ENCODE measurements around the gene L3MBTL1. TPM values are rescaled to one million over a fixed set of nuclear protein-coding genes. Genes with fewer than 3 reads are reported as not detected.
A peak's percentile ranks its signal among the peaks of the same experiment; 100 is the strongest.

Gene L3MBTL1
- polyA plus RNA-seq, 3 donors: 13.0 to 29.9 (median 13.3) TPM

GRCh38 chr20:43545837-43546578 lies 38.5 kb downstream of the L3MBTL1 start:
- no peak for DNase-seq (ENCODE audit: extremely low read depth in 1 of 11, low read depth in 9 of 11, low spot score in 4 of 11)

GRCh38 chr20:43548273-43548880 lies 40.9 kb downstream of the L3MBTL1 start:
- no peak for DNase-seq (ENCODE audit: extremely low read depth in 1 of 11, low read depth in 9 of 11, low spot score in 4 of 11)

GRCh38 chr20:43549416-43550065 lies 42.0 kb downstream of the L3MBTL1 start:
- DNase-seq (ENCODE audit: extremely low read depth in 1 of 11, low read depth in 9 of 11, low spot score in 4 of 11): peak in 1 of 11 donors; percentile 8

GRCh38 chr20:43550456-43550855 lies 43.0 kb downstream of the L3MBTL1 start:
- no peak for DNase-seq (ENCODE audit: extremely low read depth in 1 of 11, low read depth in 9 of 11, low spot score in 4 of 11)

GRCh38 chr20:43554369-43554768 lies 46.9 kb downstream of the L3MBTL1 start:
- DNase-seq (ENCODE audit: extremely low read depth in 1 of 11, low read depth in 9 of 11, low spot score in 4 of 11): no peak

GRCh38 chr20:43558412-43559146 lies 51.1 kb downstream of the L3MBTL1 start, which contains the start of gene SGK2:
Gene SGK2, plus strand, starts transcription at chr20:43559027. Its CDS starts 7,469 bp downstream, at chr20:43566496.
- DNase-seq (ENCODE audit: extremely low read depth in 1 of 11, low read depth in 9 of 11, low spot score in 4 of 11): peak; percentile 42 to 79 (median 60)

- no peak for DNase-seq (ENCODE audit: extremely low read depth in 1 of 11, low read depth in 9 of 11, low spot score in 4 of 11)
These were observed 51.9 kb downstream of the L3MBTL1 start for GRCh38 chr20:43559147-43559987.

GRCh38 chr20:43560974-43561373 lies 53.5 kb downstream of the L3MBTL1 start:
- no peak for DNase-seq (ENCODE audit: extremely low read depth in 1 of 11, low read depth in 9 of 11, low spot score in 4 of 11)

- no peak for DNase-seq (ENCODE audit: extremely low read depth in 1 of 11, low read depth in 9 of 11, low spot score in 4 of 11)
These were observed 55.9 kb downstream of the L3MBTL1 start for GRCh38 chr20:43563429-43563828.

GRCh38 chr20:43563991-43564390 lies 56.5 kb downstream of the L3MBTL1 start:
- no peak for DNase-seq (ENCODE audit: extremely low read depth in 1 of 11, low read depth in 9 of 11, low spot score in 4 of 11)

- no peak for DNase-seq (ENCODE audit: extremely low read depth in 1 of 11, low read depth in 9 of 11, low spot score in 4 of 11)
These were observed 57.0 kb downstream of the L3MBTL1 start for GRCh38 chr20:43564455-43564854.

- DNase-seq (ENCODE audit: extremely low read depth in 1 of 11, low read depth in 9 of 11, low spot score in 4 of 11): no peak
These were observed 57.7 kb downstream of the L3MBTL1 start for GRCh38 chr20:43564993-43565757.

GRCh38 chr20:43565758-43566104 lies 58.2 kb downstream of the L3MBTL1 start:
- no peak for DNase-seq (ENCODE audit: extremely low read depth in 1 of 11, low read depth in 9 of 11, low spot score in 4 of 11)

GRCh38 chr20:43567477-43567876 lies 60.0 kb downstream of the L3MBTL1 start:
- DNase-seq (ENCODE audit: extremely low read depth in 1 of 11, low read depth in 9 of 11, low spot score in 4 of 11): no peak

GRCh38 chr20:43568706-43569105 lies 61.2 kb downstream of the L3MBTL1 start:
- DNase-seq (ENCODE audit: extremely low read depth in 1 of 11, low read depth in 9 of 11, low spot score in 4 of 11): no peak

GRCh38 chr20:43569282-43569681 lies 61.8 kb downstream of the L3MBTL1 start:
- no peak for DNase-seq (ENCODE audit: extremely low read depth in 1 of 11, low read depth in 9 of 11, low spot score in 4 of 11)

GRCh38 chr20:43570496-43570895 lies 63.0 kb downstream of the L3MBTL1 start:
- DNase-seq (ENCODE audit: extremely low read depth in 1 of 11, low read depth in 9 of 11, low spot score in 4 of 11): no peak

- DNase-seq (ENCODE audit: extremely low read depth in 1 of 11, low read depth in 9 of 11, low spot score in 4 of 11): no peak
These were observed 63.8 kb downstream of the L3MBTL1 start for GRCh38 chr20:43571310-43571709.

Data from renal cortex interstitium (tissue), 11 donors.